Measurements from ENCODE around the gene DBNL. TPM values are rescaled to one million over a fixed set of nuclear protein-coding genes. Genes with fewer than 3 reads are reported as not detected.

DBNL gene
- total and polyA plus RNA-seq, 4 donors: 26.1 to 60.2 (median 41.5) TPM

DNA sequence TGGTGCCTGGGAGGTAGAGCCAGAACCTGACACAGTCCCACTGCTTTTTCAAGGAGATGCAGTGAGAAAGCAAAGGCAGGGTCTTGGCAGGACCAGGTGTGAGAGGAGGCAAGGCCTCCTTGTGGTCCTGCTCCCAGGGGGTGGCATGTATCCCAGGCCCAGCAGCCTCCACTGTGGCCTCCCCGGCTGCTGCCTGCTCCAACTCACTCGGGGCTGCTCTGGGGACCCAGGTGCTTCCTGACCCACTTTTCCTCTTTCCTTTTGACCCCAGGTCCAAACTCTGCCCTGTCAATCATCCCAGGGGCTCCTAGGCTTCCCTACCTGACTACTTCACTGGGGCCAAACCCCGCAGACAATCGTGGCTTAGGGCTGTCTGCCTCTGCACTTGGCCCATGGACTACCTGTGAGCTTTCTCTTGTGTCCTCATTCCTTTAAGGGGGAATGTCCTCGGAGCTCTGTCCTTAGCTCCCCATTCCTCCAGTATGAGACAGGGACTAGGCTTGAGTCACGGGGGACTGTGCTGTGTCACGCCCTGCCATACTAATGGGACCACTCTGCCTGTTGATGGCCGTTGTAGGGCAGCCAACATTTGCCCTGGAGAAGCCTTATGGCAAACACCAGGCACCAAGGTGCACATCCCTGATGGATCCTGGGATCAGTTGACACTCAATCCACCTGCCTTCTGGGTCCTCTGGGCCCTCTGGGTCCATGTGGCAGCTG lies 58.5 kb downstream of the DBNL start:
- Histone ChIP-seq H3K4me3 (ENCODE audit: low read depth in 1 of 3, low read length in 3 of 3) (no peak overlapping the region), H3K4me1 (ENCODE audit: control insufficient read depth in 4 of 4, insufficient read depth in 4 of 4, low read length in 3 of 4) (peaks cover 0 to 7% (median 0%) of the 10 kb centered on the region in 4 donors), H3K27me3 (ENCODE audit: control insufficient read depth in 4 of 4, insufficient read depth in 4 of 4, low read length in 3 of 4) (no peaks in the 10 kb centered on the region), H3K9ac (ENCODE audit: low read depth in 1 of 2, low read length in 2 of 2) (no peak overlapping the region), H3K9me3 (ENCODE audit: control insufficient read depth in 4 of 4, low read length in 3 of 4) (no peaks in the 10 kb centered on the region), H3K36me3 (ENCODE audit: control insufficient read depth in 4 of 4, insufficient read depth in 3 of 4, low read depth in 1 of 4, low read length in 3 of 4) (no peaks in the 10 kb centered on the region), H3K27ac (ENCODE audit: low read depth in 1 of 2, low read length in 2 of 2) (no peak overlapping the region)
- 83% methylated on average over 8 of the region's 8 CpGs for WGBS
- TF ChIP-seq FOXA2 (IDR thresholded peaks at IDR 0.05) (no peak), TAF1 (conservative IDR thresholded peaks at IDR 0.05) (no peak), REST (IDR thresholded peaks at IDR 0.05) (no peak), EGR1 (IDR thresholded peaks at IDR 0.05; ENCODE audit: low read depth in 2 of 2) (no peak), HNF4A (conservative IDR thresholded peaks at IDR 0.05) (no peak), GABPA (IDR thresholded peaks at IDR 0.05 in 1 of 2, conservative IDR thresholded peaks at IDR 0.05 in 1 of 2) (no peak), RXRA (IDR thresholded peaks at IDR 0.05) (no peak), JUND (IDR thresholded peaks at IDR 0.05) (no peak), NR2F2 (IDR thresholded peaks at IDR 0.05) (no peak), CTCF (IDR thresholded peaks at IDR 0.05; ENCODE audit: low read depth, low read length, missing input control) (no peak)
- no peak for DNase-seq (ENCODE audit: low spot score)

GRCh38 chr7:44103566-44103922 lies 59.0 kb downstream of the DBNL start:
- no peak for TF ChIP-seq HNF4A (conservative IDR thresholded peaks at IDR 0.05)
- TF ChIP-seq FOXA1 (IDR thresholded peaks at IDR 0.05): no peak
- no peak for TF ChIP-seq EGR1 (IDR thresholded peaks at IDR 0.05; ENCODE audit: low read depth in 2 of 2)
- TF ChIP-seq NR2F2 (IDR thresholded peaks at IDR 0.05): no peak
- TF ChIP-seq CTCF (IDR thresholded peaks at IDR 0.05; ENCODE audit: low read depth, low read length, missing input control): no peak
- no peak for TF ChIP-seq SP1 (IDR thresholded peaks at IDR 0.05)
- TF ChIP-seq REST (IDR thresholded peaks at IDR 0.05): no peak
- TF ChIP-seq, protein P1, sequence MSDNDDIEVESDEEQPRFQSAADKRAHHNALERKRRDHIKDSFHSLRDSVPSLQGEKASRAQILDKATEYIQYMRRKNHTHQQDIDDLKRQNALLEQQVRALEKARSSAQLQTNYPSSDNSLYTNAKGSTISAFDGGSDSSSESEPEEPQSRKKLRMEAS (IDR thresholded peaks at IDR 0.05): no peak
- TF ChIP-seq RAD21 (IDR thresholded peaks at IDR 0.05): no peak
- TF ChIP-seq, protein P2, sequence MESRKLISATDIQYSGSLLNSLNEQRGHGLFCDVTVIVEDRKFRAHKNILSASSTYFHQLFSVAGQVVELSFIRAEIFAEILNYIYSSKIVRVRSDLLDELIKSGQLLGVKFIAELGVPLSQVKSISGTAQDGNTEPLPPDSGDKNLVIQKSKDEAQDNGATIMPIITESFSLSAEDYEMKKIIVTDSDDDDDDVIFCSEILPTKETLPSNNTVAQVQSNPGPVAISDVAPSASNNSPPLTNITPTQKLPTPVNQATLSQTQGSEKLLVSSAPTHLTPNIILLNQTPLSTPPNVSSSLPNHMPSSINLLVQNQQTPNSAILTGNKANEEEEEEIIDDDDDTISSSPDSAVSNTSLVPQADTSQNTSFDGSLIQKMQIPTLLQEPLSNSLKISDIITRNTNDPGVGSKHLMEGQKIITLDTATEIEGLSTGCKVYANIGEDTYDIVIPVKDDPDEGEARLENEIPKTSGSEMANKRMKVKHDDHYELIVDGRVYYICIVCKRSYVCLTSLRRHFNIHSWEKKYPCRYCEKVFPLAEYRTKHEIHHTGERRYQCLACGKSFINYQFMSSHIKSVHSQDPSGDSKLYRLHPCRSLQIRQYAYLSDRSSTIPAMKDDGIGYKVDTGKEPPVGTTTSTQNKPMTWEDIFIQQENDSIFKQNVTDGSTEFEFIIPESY (IDR thresholded peaks at IDR 0.05): no peak
- no peak for TF ChIP-seq RXRA (IDR thresholded peaks at IDR 0.05)
- TF ChIP-seq HNF4G (IDR thresholded peaks at IDR 0.05): no peak
- no peaks in the 10 kb centered on the region for H3K9me3 ChIP-seq (ENCODE audit: control insufficient read depth in 4 of 4, low read length in 3 of 4)
- WGBS: 86% methylated on average over 8 of the region's 8 CpGs
- no peak overlapping the region for H3K27ac ChIP-seq (ENCODE audit: low read depth in 1 of 2, low read length in 2 of 2)
- no peak for DNase-seq (ENCODE audit: low spot score)
- H3K4me3 ChIP-seq (ENCODE audit: low read depth in 1 of 3, low read length in 3 of 3): no peak overlapping the region
- peaks cover 0 to 7% (median 0%) of the 10 kb centered on the region in 4 donors for H3K4me1 ChIP-seq (ENCODE audit: control insufficient read depth in 4 of 4, insufficient read depth in 4 of 4, low read length in 3 of 4)
- H3K9ac ChIP-seq (ENCODE audit: low read depth in 1 of 2, low read length in 2 of 2): no peak overlapping the region
- no peaks in the 10 kb centered on the region for H3K27me3 ChIP-seq (ENCODE audit: control insufficient read depth in 4 of 4, insufficient read depth in 4 of 4, low read length in 3 of 4)
- no peaks in the 10 kb centered on the region for H3K36me3 ChIP-seq (ENCODE audit: control insufficient read depth in 4 of 4, insufficient read depth in 3 of 4, low read depth in 1 of 4, low read length in 3 of 4)

Data from liver (tissue), 9 donors.